HG03439 (cell line): ENCODE data around the gene ADIPOR1.

Source experiments
- ATAC-seq: cut with Tn5 transposase; IDR thresholded peaks from one replicate; pipeline ENCODE4 v1.9.1; 2021; ENCODE audit warnings: mild to moderate bottlenecking, moderate library complexity; ENCODE audit not compliant: unreplicated experiment

The ADIPOR1 gene

DNA sequence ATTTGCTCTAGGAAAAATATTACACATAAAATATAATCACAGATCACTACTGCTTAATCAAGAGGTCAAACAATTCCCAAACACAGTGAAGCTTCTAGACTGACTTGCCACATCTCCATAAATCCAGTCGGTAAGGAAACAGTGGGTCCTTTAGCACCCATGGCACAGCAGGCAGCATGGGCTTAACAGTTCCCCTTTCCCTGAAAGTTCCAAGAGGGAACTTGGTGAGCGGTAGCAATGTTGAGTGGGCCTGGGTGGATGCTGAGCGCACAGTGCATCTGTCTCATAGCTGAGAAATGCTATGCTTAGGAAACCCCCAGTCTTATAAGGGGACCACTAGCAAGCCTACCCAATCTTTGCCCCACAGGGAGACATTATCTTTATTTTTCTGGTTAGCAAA lies 16.7 kb upstream of the ADIPOR1 start:
- ATAC-seq, result no peak

DNA sequence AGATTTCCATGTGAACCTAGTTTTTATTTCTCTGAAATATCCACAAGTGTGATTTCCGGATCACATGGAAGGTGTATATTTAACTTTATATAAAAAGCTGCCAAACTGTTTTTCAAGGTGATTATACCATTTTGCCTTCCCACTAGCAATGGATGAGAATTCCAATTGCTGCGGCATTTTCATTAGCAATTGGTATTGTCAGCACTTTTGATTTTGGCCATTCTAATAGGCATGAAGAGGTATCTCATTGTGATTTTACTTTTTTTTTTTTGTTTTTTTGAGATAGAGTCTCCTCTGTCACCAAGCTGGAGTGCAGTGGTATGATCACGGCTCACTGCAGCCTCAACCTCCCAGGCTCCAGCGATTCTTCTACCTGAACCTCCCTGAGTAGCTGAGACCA lies 13.9 kb upstream of the ADIPOR1 start:
- ATAC-seq, result no peak

DNA sequence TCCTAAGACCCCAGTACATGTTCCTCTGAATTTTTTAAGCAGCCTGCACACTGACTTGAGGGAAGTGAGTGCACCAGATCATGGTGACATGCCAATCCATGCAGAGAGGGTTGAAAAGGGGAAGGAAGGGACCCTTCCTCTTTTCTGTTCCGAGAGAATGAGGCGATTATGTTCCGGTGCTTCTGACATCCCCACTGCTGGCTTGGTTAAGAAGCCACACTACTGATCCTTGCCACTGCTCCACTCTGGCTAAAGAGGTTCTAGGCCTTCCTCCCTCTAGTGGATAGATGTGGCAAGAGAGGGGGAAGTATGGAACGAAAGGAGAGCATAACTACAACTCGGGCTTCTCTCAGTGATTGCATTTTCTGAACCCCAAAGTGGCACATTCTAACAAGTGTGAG lies 10.8 kb upstream of the ADIPOR1 start:
- no peak for ATAC-seq

DNA sequence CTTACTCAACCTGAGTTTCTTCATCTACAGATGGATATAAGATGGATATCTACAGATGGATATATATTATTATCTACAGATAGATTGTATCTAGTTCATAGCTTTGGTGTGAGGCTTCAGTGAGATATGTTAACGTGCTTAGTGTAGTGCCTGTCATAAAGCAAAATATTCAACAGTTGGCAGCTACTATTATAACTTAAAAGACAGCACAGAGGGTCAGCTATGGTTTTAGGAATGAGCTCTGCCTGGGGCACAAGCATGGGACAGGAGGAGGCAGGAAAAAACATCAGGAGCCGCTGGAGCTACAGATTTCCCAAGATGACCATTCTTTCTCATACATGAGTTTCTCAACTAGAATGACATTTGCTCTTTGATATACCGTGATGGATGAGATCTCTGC lies 10.2 kb upstream of the ADIPOR1 start:
- ATAC-seq, result no peak

DNA sequence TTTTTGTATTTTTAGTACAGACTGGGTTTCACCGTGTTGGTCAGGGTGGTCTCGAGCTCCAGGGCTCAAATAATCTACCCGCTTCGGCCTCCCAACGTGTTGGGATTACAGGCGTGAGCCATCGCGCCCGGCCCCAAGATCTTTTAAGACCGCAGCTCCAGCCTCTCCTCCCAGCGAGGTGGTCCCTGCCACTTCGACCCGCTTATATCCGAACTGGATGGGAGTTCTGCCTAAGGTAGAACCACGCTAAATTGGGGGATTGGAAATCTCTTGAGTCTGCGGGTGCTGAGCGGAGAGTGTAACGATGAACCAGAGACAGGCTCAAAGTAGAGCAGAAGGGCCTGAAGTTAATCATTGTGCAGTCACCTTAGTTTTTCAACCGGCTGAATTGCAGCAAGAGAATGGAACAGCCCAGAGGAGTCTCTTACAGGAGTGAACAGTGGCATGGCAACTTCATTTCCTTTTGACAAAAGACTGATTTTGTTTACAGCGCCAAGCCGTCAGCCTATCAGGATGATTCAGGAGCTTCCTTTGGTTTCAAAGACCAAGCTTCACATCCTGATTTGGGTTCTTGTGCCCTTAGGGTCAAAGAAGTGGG lies 9.7 kb upstream of the ADIPOR1 start:
- no peak for ATAC-seq

DNA sequence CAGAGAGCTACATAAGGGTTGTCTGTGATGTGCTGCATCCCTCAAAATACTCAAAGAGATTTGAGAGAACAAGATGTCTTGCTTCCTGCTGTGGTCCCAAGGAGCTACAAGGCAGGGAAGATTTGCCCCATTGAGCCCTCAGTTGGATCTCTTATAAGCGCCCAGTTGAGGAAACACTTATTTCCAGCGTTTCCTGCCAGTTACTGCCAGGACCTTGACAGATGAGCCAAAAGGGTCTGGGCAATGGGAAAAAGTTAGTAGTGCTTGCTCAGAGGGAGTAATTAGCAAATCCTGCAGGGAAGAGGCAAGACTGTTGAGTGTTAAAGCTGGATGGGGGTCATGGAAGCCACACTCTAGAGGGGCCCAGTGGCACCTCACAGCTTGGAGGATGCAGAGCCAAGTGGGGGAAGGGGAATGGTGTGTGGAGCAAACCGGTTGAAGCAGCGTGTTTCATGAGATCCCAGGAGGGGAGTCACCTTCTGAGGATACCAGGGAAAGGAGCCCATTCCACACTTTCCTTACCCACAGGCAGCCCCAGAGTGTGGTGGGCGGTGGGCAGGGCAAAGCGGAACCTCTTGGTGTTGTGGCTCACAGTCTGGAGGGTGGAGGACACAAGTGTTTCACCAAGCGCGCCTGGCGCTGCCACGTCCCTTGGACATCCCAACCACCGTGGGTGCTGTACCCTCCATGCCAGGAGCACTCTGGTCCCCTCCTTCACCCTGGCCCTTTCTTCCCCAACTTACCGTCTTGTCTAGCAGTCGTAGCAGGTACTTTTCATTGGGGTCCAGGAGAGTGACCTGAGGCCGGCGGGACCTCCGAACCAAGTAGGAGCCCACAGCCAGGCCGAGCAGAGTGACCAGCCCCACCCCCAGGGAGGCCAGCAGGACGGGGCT lies 8.1 kb upstream of the ADIPOR1 start:
- ATAC-seq, result no peak

DNA sequence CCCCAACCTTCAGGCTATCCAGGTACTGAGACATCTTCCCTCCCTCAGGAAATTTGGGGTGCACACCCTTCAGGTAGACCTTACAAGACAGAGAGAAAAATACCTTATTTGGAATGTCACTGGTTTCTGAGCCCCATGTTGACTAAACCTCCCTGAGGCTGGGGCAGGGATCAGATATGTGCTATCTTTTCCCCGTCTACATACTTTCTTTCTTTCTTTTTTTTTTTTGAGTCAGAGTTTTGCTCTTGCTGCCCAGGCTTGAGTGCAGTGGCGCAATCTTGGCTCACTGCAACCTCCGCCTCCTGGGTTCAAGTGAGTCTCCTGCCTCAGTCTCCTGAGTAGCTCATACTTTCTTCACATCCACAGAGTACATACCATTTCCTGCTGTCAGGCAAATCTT lies 7.3 kb upstream of the ADIPOR1 start:
- ATAC-seq, result no peak

DNA sequence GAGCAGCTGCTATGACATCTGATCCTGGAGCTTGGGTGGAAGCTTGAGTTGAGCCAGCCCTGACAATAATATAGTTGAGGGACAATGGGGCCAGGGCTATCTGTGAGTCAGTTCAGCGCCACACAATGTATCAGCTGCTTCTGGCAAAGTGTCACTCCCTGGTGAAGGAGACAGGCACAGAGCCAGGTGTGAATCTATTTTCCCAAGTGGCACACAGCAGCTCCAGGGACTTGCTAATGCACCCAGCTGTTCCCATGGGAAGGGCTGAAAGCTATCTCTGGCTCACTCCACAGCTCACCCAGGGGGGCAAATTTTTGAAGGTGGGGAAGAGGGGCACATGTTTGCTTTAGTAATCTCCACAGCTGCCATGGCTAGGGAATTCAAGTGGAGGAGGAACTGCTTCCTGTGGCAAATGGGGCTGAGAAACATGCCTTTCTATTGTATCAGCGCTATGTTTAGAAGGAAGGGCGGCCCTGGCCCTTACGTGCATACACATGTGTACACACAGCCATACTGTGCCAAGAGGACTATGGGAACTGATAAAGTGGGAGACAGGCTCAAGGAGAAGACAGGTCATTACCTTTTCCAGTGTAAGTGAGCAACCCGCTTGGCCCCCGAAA lies 6.8 kb upstream of the ADIPOR1 start:
- ATAC-seq, result no peak

DNA sequence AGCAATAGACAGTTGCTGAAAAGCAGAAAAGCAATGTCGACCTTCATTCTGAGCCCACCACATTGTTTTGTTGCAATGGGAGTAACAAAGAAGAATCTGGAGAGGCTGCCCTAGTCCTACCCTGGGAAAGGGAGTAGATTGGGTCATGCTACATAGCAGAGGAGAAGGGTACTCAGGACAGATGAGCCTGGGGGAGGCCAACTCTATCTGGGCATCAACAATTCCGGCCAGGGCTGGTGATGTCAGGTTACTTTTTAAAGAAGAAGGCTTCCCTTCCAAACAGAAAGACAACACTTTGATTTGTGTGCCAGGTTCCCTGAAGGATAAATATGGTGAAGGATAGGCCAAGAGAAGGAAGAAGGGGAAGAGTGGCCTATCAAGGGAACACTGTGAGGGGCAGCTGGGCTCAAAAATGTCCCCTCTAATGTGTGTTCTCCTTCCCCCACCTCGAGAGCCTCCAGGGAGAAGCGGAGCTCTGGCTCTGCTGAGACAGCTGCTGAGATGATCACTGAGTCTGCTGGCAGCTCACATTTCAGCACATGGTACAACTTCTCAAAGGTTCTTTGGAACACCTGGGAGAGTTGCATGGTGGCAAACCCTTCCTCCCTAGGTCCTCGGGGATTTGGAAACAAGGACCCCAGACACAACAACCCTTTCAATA lies 3.2 kb upstream of the ADIPOR1 start:
- no peak for ATAC-seq

DNA sequence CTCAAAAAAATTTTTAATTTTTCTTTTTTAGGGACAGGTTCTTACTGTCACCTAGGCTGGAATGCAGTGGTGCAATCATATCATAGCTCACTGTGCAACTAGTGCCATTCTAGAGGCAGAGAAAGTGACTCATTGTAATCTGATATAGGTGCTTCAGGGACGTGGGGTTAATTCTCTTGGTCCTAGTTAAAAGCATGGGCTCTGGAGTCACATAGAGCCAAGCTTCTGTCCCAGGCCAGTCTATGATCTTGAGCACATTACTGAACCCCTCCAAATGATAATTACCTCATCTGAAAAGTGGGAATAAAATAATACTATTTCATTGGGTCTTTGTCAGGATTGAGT lies 1.1 kb upstream of the ADIPOR1 start:
- no peak for ATAC-seq

DNA sequence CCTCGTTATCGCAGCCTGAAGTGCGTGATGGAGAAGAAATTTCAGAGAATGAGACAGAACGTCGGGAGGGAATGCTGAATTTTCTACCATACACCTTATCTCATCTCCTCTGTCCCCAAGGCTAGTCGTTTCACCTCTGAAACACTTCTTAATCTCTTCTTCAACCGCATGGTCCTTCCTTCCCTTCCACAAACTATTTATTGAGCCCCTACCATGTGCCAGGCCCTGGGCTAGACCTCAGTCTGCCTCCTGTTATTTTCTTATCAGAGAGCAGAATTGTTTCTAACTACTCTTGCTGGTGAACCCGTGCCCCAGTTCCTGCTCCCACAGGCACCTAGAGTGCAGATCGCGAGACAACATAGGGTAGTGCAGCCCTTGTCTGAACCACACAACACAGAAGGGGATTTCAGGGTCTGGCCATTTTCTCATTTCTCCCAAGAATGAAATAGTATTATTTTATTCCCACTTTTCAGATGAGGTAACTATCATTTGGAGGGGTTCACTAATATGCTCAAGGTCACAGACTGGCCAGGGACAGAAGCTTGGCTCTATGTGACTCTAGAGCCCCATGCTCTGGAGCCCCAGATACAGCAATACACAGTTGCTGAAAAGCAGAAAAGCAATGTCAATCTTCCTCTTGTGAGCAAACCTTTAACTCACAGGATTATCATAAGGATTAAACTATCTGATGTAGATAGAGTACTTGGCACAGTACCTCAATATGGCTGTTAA lies 598 bp upstream of the ADIPOR1 start:
- peak; percentile 22 for ATAC-seq

DNA sequence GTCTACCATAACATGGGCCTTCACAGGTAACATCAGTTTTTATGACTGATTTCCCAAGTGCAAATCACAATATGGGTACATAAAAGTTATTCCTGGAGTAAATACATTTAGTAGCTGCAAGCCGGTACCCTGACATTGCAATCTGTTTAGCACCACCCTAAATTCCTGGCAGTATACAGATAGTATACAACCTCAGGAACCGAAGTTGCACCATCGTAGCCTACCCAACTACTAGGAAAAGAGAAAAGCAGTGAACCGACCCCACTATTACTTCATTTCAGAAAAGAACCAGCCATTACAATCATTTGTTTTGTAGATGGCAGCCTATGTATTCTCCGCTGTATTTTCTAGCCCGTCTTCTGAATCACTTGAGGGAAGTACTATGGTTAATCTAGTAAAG lies 1.1 kb downstream of the ADIPOR1 start:
- no peak for ATAC-seq

DNA sequence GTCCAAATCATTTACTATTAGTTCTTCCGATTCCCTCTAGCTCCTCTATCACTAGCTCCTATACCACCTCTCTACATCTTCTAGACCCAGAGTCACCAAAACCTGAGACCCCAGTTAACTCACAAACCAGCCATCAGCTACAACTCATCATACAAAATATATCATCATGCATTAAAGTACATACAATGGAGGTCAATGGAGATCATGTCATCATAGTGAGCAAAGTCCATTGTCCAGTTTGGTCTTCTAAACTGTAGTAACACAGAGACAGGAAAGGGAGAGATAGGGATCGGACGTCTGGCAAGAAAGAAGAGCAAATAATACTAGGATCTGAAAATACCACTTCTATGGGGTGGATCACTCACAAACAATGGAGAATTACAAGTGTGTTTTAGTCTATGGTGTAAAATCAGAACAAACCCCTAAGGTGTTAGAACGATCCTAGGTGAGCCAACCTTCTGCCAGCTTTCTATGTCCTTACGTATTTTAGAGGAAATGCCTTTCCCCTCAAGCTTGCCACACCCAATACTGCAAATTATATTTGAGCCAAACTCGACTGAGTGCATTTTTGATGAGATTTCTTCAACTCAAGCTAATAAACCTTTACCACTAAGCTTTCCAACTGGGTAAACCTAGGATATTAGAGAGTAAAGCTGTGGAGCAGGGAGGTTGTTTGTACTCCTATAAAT lies 3.9 kb downstream of the ADIPOR1 start:
- ATAC-seq, result no peak

DNA sequence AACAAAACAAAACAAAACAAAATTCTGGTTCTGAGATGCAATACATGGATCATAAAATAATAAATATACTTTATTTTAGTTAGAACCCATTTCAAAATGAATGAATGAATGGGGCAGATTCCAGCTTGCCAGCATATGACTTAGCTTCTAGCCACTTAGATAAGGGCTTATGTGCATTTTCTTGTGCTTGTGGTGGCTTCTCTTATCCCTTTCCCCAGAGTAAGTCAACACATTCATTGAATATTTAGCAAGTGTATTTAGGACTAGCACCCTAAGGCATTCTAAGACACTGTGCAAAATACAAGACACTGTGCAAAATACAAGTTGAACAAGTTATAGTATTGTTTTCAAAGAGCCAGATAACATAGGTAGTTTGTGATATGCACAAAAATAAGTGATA lies 4.7 kb downstream of the ADIPOR1 start:
- no peak for ATAC-seq

DNA sequence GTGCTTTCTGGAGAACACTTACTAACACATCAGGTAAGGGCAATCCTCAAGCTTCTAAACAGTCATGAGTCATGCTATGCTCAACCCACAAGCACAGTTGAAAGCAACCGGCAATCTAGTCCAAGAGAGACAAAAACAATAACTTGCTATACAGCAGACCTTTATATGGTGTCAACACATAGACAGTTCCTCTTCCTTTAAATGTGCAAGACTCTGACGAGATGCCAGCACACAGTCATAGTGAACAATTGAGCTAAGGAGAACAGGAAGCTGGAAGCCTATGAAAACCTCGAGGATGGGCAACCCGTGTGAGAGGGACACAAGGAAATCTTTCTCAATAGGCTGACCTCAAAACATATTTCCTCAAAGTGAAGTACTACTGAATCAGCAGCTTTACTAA lies 5.3 kb downstream of the ADIPOR1 start:
- ATAC-seq, result no peak

DNA sequence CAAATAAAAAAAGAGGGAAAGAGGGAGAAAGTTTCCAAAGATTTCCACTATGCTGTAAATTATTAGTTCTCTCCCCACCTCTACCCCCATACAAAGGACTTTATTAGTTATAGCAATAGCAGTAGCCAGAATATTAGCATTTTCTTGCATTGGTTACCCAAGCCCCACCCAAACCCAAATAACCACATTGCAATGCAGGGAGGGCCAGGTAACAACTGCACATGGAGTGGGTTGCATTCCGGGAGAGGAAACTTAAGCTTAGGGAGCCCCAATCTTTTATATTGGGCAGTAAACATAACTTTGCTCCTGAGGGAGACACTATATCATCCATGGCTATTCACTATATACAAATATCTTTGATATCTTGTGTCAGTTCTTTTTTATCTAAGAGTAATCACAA lies 6.0 kb downstream of the ADIPOR1 start:
- ATAC-seq, result no peak

DNA sequence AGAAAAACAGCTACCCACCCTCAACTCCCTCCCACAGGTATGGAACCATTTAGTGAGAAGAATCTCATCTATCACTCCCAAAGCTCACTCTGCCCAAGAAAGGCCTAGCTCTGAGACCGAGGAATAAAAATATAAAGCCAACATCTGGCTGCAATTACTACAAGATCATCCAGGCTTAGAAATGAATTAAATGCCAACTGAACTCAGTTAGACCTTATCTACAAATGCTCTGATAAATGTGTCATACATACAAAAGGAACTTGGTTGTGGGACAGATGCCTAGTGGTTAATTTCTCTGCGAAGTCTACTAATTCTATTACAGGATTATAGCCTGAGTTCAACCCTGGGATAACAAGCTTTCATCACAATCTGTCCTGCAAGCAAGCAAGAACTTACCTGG lies 6.7 kb downstream of the ADIPOR1 start:
- ATAC-seq, result no peak

DNA sequence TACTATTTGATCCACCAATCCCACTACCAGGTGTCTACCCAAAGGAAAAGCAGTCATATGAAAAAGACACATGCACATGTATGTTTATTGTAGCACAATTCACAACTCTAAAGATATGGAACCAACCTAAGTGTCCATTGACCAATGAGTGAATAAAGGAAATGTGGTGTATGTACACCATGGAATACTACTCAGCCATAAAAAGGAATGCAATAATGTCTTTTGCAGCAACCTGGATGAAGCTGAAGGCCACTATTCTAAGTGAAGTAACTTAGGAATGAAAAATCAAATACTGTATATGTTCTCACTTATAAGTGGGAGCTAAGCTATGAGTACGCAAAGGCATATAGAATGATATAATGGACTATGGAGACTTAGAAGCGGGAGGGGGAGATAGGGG lies 12.6 kb downstream of the ADIPOR1 start:
- ATAC-seq, result no peak

DNA sequence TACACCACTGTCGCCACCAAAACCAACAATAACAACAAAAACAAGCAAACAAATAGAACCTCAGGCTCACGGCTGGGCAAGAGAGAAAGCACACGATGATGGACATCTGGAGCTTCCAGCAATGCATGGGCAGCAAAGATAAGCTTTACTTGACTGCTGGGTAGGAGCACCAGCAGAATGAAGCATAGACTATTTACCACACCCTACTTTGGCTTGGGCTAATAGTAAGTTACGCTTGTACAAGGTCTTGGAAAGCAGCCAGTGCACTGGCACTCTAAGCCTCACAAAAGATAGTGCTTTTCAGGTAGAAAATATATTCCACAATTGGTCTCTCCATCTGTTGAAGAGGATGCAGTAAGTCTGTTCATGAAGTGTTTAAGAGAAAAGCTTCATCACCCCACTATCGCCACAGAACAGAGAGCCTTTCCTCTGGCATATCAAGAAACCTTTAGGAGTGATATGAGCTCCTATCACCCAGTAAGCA lies 13.6 kb downstream of the ADIPOR1 start:
- ATAC-seq, result no peak

DNA sequence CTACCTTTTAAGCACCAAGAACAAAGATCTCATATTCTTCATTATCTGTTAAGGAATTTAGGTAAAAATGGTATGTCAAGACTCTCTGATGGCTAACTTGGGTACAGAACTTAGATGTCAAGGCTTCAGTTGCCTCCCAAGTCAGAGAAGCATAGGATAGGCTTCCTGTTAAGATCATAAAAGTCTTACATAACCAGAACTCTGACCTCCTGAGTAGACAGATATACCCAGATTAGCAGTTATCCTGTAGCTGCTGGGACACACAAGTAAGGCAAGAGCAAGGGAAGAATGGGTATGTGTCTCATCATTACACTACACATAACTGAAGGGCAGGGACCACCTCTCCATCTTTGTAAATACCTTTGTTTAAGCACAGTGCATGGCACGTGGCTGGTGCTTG lies 15.7 kb downstream of the ADIPOR1 start:
- no peak for ATAC-seq
